ENCODE data around the gene UBE3A. TPM values are rescaled to one million over a fixed set of nuclear protein-coding genes. Genes with fewer than 3 reads are reported as not detected.

Gene UBE3A
- total and polyA plus RNA-seq, 10 of the 15 experiments (the other 5 are each of a cell fraction or from before 2014, with no cell fraction given) = 29.4 to 82.9 (median 58.7) TPM

DNA sequence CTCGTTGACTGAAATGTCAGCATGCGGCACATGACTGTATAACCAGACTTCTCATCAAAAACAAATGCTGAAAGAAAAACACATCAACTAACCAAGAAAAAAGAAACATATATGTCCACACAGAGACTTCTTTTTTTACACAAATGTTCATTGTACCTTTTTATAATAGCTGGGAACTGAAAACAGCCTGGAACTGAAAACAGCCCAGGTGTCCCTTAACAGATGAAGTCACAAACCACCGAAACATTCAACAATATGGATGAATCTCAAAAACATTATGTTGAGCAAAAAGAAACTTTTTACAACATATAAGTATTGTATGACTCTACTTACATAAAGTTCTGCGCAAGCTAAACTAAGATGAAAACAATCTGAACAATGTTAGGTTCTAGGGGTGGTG lies 20.6 kb downstream of the UBE3A start:
- no peak for FAIRE-seq
- WGBS (ENCODE audit: insufficient coverage, insufficient replicate concordance, low lambda C conversion rate, missing lambda C conversion rate) = 85% methylated on average over 4 of the region's 4 CpGs
- H3K27ac ChIP-seq (ENCODE audit: control insufficient read depth, insufficient read depth) = peak overlapping the region; percentile 51
- H3K4me2 ChIP-seq (ENCODE audit: control insufficient read depth, insufficient read depth) = no peak overlapping the region; the same call in 1 of the 2 replicates
- ATAC-seq = peak; percentile 21
- peaks cover 9% of the 10 kb centered on the region for H3K9me3 ChIP-seq (replicated peaks; ENCODE audit: control insufficient read depth, insufficient read depth, low read length)
- no TSS peak for BruUV-seq (replicated peaks)
- H3K27me3 ChIP-seq (replicated peaks in 1 of 2; ENCODE audit: control insufficient read depth in 2 of 2, insufficient read depth in 2 of 2, low read length in 1 of 2) = no peaks in the 10 kb centered on the region
- RAD21 ChIA-PET (ENCODE audit: unreplicated experiment) = interaction anchor here (1.1 to 3.6 kb wide), 4 partner anchors 8 to 17 kb away, joined by 3 to 17 read pairs (median 3); no protein-coding TSS in a partner anchor
- no peak overlapping the region for H2AFZ ChIP-seq (ENCODE audit: control insufficient read depth, low read depth, low read length)
- DNase-seq (ENCODE audit: low read depth, low spot score) = no peak
- peaks cover 2 to 6% of the 10 kb centered on the region in 2 experiments; a peak in 3 of 4 replicates for H3K36me3 ChIP-seq (ENCODE audit: control insufficient read depth in 2 of 2, insufficient read depth in 2 of 2, low read length in 1 of 2)
- SMC1A ChIA-PET (ENCODE audit: uncharacterized antibody, unreplicated experiment) = interaction anchor here (0.8 to 4.6 kb wide), 6 partner anchors 7 to 87 kb away, joined by 3 to 39 read pairs (median 3); no protein-coding TSS in a partner anchor
- in situ Hi-C loops (cut with MboI) = no loop called here
- peaks cover 7% of the 10 kb centered on the region; the same call in 1 of the 2 replicates for H3K4me1 ChIP-seq (ENCODE audit: control insufficient read depth, insufficient read depth, low read length)
- no peaks in the 10 kb centered on the region for H4K20me1 ChIP-seq (ENCODE audit: control insufficient read depth, insufficient read depth)
- no peak overlapping the region for H3K4me3 ChIP-seq
- POLR2A ChIA-PET = interaction anchor here (1.2 kb wide), 1 partner anchor 11 kb away, joined by 3 read pairs; no protein-coding TSS in a partner anchor
- intact Hi-C loops (cut with micrococcal nuclease; ENCODE audit: unreplicated experiment) = loop anchor here (5.0 kb wide), 2 partner anchors 41 to 56 kb away; no protein-coding TSS in a partner anchor
- TF ChIP-seq RUNX3 (IDR thresholded peaks at IDR 0.05; ENCODE audit: low read length) (peak; percentile 64; the same call in 1 of the 2 replicates), KAT2A (conservative IDR thresholded peaks at IDR 0.05; ENCODE audit: control insufficient read depth, low read depth, low read length) (no peak), ATF7 (IDR thresholded peaks at IDR 0.05; ENCODE audit: low read depth) (no peak), FOXK2 (IDR thresholded peaks at IDR 0.05) (no peak)
- TF ChIP-seq, protein P1, sequence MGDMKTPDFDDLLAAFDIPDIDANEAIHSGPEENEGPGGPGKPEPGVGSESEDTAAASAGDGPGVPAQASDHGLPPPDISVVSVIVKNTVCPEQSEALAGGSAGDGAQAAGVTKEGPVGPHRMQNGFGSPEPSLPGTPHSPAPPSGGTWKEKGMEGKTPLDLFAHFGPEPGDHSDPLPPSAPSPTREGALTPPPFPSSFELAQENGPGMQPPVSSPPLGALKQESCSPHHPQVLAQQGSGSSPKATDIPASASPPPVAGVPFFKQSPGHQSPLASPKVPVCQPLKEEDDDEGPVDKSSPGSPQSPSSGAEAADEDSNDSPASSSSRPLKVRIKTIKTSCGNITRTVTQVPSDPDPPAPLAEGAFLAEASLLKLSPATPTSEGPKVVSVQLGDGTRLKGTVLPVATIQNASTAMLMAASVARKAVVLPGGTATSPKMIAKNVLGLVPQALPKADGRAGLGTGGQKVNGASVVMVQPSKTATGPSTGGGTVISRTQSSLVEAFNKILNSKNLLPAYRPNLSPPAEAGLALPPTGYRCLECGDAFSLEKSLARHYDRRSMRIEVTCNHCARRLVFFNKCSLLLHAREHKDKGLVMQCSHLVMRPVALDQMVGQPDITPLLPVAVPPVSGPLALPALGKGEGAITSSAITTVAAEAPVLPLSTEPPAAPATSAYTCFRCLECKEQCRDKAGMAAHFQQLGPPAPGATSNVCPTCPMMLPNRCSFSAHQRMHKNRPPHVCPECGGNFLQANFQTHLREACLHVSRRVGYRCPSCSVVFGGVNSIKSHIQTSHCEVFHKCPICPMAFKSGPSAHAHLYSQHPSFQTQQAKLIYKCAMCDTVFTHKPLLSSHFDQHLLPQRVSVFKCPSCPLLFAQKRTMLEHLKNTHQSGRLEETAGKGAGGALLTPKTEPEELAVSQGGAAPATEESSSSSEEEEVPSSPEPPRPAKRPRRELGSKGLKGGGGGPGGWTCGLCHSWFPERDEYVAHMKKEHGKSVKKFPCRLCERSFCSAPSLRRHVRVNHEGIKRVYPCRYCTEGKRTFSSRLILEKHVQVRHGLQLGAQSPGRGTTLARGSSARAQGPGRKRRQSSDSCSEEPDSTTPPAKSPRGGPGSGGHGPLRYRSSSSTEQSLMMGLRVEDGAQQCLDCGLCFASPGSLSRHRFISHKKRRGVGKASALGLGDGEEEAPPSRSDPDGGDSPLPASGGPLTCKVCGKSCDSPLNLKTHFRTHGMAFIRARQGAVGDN (IDR thresholded peaks at IDR 0.05) = 0 out of 2 replicates have a peak, but pooled peaks have one; percentile 13
- no peak overlapping the region for H3K9ac ChIP-seq (ENCODE audit: control insufficient read depth, insufficient read depth, low read length)
- peaks cover 80% of the 10 kb centered on the region for H3K79me2 ChIP-seq (ENCODE audit: control insufficient read depth, insufficient read depth, low read length)
- CTCF ChIA-PET = interaction anchor here (1.0 to 1.7 kb wide), 2 partner anchors 14 to 17 kb away, joined by 4 read pairs; no protein-coding TSS in a partner anchor

Data from GM12878 (cell line).